ENCODE data around the gene PIBF1.

Gene PIBF1

DNA sequence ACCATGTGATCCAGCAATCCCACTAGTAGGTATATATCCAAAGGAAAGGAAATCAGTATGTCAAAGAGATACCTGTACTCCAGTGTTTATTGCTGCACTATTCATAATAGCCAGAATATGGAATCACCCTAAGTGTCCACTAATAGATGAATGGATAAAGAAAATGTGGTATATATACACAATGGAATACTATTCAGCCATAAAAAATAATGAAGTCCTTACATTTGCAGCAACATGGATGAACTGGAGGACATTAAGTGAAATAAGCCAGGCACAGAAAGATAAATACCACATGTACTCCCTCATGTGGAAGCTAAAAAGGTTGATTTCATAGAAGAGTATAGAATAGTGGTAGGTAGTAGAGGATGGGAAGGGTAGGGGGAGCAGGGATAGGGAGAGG lies 30.7 kb upstream of the PIBF1 start:
- Histone ChIP-seq H3K36me3 (ENCODE audit: control insufficient read depth, insufficient read depth, low read length) (no peaks in the 10 kb centered on the region), H3K4me2 (ENCODE audit: low read length) (no peak overlapping the region), H3K4me3 (ENCODE audit: low read depth, low read length) (no peak overlapping the region), H3K9me3 (ENCODE audit: control insufficient read depth, low read length) (no peaks in the 10 kb centered on the region), H3K9ac (no peak overlapping the region), H3K27ac (no peak overlapping the region), H2AFZ (no peak overlapping the region), H3K27me3 (ENCODE audit: control insufficient read depth, insufficient read depth, low read length) (no peaks in the 10 kb centered on the region), H3K4me1 (no peaks in the 10 kb centered on the region), H3K79me2 (no peaks in the 10 kb centered on the region)
- TF ChIP-seq CTCF (IDR thresholded peaks at IDR 0.05): no peak

DNA sequence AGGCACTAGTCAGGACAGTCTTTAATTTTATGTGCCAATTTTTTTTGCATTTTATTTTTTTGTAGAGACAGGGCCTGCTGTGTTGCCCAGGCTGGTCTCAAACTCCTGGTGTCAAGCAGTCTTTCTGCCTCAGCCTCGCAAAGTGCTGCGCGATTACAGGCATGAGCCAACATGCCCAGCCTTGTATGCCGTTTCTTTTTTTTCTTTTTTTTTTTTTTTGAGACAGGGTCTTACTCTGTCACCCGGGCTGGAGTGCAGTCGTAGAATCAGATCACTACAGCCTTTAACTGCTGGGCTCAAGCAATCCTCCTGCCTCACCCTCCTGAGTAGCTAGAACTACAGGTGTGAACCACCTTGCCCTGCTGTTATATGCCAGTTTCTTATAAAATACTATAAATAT lies 27.8 kb upstream of the PIBF1 start:
- TF ChIP-seq CTCF (IDR thresholded peaks at IDR 0.05): no peak
- Histone ChIP-seq H3K4me1 (no peaks in the 10 kb centered on the region), H3K27ac (no peak overlapping the region), H3K4me3 (ENCODE audit: low read depth, low read length) (no peak overlapping the region), H3K27me3 (ENCODE audit: control insufficient read depth, insufficient read depth, low read length) (no peaks in the 10 kb centered on the region), H3K4me2 (ENCODE audit: low read length) (no peak overlapping the region), H3K9ac (no peak overlapping the region), H3K9me3 (ENCODE audit: control insufficient read depth, low read length) (no peaks in the 10 kb centered on the region), H3K79me2 (no peaks in the 10 kb centered on the region), H2AFZ (no peak overlapping the region), H3K36me3 (ENCODE audit: control insufficient read depth, insufficient read depth, low read length) (no peaks in the 10 kb centered on the region)

DNA sequence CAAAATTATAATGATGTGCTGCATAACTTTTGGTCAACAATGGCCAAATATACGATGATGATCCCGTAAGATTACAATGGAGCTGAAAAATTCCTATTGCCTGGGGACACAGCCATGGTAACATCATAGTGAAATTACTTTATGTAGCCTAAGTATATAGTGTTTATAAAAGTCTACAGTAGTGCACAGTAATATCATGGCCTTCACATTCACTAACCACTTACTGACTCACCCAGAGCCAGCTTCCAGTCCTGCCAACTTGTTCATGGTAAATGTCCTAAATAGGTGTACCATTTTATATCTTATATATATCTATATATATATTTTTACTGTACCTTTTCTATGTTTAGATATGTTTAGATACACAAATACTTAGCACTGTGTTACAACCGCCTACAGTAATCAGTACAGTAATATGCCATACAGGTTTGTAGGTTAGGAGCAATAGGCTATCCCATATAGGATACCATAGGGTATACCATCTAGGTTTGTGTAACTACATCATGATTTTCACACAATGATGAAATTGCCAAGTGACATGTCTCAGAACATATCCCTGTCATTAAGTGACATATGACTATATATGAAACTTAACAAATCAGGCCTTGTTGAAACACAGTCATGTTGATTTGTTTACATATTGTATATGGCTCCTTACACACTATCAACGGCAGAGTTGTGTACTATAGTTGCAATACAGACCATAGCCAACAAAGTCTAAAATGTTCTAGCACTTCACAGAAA lies 24.0 kb upstream of the PIBF1 start:
- no peaks in the 10 kb centered on the region for H3K27me3 ChIP-seq (ENCODE audit: control insufficient read depth, insufficient read depth, low read length)
- H3K9me3 ChIP-seq (ENCODE audit: control insufficient read depth, low read length): no peaks in the 10 kb centered on the region
- H3K9ac ChIP-seq: no peak overlapping the region
- H3K4me1 ChIP-seq: no peaks in the 10 kb centered on the region
- no peaks in the 10 kb centered on the region for H3K79me2 ChIP-seq
- H3K4me2 ChIP-seq (ENCODE audit: low read length): no peak overlapping the region
- no peak overlapping the region for H2AFZ ChIP-seq
- TF ChIP-seq CTCF (IDR thresholded peaks at IDR 0.05): no peak
- H3K4me3 ChIP-seq (ENCODE audit: low read depth, low read length): no peak overlapping the region
- no peak overlapping the region for H3K27ac ChIP-seq
- H3K36me3 ChIP-seq (ENCODE audit: control insufficient read depth, insufficient read depth, low read length): no peaks in the 10 kb centered on the region

DNA sequence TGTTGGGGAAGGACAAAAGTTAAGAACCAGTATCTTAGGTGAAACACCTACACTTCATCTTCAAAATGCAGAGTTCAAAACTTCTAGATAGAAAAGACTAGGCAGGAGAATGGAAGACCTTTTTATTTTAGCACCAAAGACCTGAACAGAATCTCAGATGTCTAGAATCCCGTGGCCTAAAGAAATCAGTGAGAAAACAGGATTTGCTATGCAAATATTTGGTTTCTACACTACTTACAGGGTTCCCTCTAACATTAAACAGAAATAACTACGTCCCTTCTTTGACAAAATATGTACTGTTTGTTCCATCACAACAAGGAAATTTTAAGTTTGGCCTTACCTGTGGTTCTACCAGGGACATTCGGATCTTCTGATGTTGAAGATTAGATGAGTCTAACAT lies 21.7 kb upstream of the PIBF1 start:
- H3K4me1 ChIP-seq: no peaks in the 10 kb centered on the region
- H2AFZ ChIP-seq: no peak overlapping the region
- H3K9me3 ChIP-seq (ENCODE audit: control insufficient read depth, low read length): no peaks in the 10 kb centered on the region
- no peak overlapping the region for H3K27ac ChIP-seq
- no peak overlapping the region for H3K4me3 ChIP-seq (ENCODE audit: low read depth, low read length)
- no peaks in the 10 kb centered on the region for H3K27me3 ChIP-seq (ENCODE audit: control insufficient read depth, insufficient read depth, low read length)
- no peaks in the 10 kb centered on the region for H3K36me3 ChIP-seq (ENCODE audit: control insufficient read depth, insufficient read depth, low read length)
- no peak overlapping the region for H3K9ac ChIP-seq
- no peaks in the 10 kb centered on the region for H3K79me2 ChIP-seq
- no peak for TF ChIP-seq CTCF (IDR thresholded peaks at IDR 0.05)
- no peak overlapping the region for H3K4me2 ChIP-seq (ENCODE audit: low read length)

DNA sequence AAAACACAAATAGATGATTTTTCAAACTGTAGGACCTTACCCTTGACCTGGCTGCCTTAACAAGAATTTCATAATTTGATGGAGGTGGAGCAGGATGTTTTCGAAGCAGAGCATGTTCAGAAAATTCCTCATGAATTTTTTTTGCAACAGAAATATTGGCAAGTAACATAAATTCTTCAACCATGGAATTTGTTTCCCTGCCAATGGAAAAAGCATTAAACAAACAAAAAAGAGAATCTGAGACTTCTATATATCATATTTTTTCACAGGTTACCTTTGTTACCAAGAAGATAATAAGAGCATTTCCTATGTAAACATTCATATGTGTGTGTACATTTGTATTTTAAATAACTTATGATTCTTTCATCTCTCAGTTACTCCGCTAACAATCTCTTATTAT lies 18.5 kb upstream of the PIBF1 start:
- H2AFZ ChIP-seq: no peak overlapping the region
- no peaks in the 10 kb centered on the region for H3K9me3 ChIP-seq (ENCODE audit: control insufficient read depth, low read length)
- no peaks in the 10 kb centered on the region for H3K4me1 ChIP-seq
- H3K4me2 ChIP-seq (ENCODE audit: low read length): no peak overlapping the region
- H3K9ac ChIP-seq: no peak overlapping the region
- H3K27me3 ChIP-seq (ENCODE audit: control insufficient read depth, insufficient read depth, low read length): no peaks in the 10 kb centered on the region
- TF ChIP-seq CTCF (IDR thresholded peaks at IDR 0.05): no peak
- H3K4me3 ChIP-seq (ENCODE audit: low read depth, low read length): no peak overlapping the region
- H3K27ac ChIP-seq: no peak overlapping the region
- no peaks in the 10 kb centered on the region for H3K79me2 ChIP-seq
- no peaks in the 10 kb centered on the region for H3K36me3 ChIP-seq (ENCODE audit: control insufficient read depth, insufficient read depth, low read length)

All from parathyroid adenoma (tissue), 2 donors.